GM23248 (cell line): ENCODE results near the gene IP6K3.

ENCODE experiments used
- EZH2 ChIP-seq: fragments of 200-600 bp; sonication (generic); IDR thresholded peaks from 2 replicates; pipeline ENCODE4 v1.6.1; 2018; ENCODE audit warnings: antibody characterized with exemption, mild to moderate bottlenecking; ENCODE audit not compliant: insufficient read depth, poor library complexity, severe bottlenecking
- EZH2phosphoT487 ChIP-seq: fragments of 200-600 bp; sonication (generic); IDR thresholded peaks from 2 replicates; pipeline ENCODE4 v1.6.1; 2018; ENCODE audit warnings: antibody characterized with exemption, moderate library complexity, mild to moderate bottlenecking, low read depth; ENCODE audit not compliant: insufficient read depth

DNA sequence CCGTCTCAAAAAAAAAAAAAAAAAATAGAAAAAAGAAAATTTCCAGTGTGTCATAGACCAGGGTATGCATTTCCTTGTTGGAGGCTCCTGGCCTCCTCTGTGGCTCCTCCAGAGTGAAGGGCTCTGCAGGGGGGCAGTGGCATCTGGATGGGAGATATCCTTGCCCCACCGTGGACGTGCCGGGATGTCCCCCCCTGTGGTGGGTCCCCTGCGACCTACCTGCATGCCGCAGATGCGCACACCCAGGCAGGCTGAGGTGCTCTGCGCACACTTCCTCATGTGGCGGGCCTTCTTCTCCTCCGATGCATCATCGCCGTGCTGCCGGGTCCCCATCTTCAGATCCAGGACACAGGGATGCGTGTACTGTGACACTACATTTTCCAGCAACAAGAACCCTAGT is 21.5 kb downstream of the IP6K3 start:
- no peak for TF ChIP-seq EZH2
- TF ChIP-seq EZH2phosphoT487, result no peak
